Cardiac fibroblast (primary cell): ENCODE data around the gene RNF43.

Experiments
- DNase-seq, 2 donors: peaks; one replicate each; pipeline versions ENCODE4 v3.0.0 to v3.0.0-alpha.2; 2010; ENCODE audit warnings: low read depth in 2 of 2
- H3K4me3 ChIP-seq, 2 donors: replicated peaks in 1 of 2; 1 replicate in 1 of 2; 2 replicates in 1 of 2; pipeline ENCODE4 v1.5.1; 2011; ENCODE audit warnings: low read depth in 2 of 2, low read length in 2 of 2, mild to moderate bottlenecking in 2 of 2, moderate library complexity in 1 of 2
- CTCF ChIP-seq: IDR thresholded peaks from one replicate; pipeline ENCODE4 v1.5.1; 2011; ENCODE audit warnings: low read depth, mild to moderate bottlenecking, low read length, inconsistent platforms

RNF43 gene

GRCh38 chr17:58436245-58436644 is 18.9 kb upstream of the RNF43 start:
- H3K4me3 ChIP-seq, result no peak overlapping the region
- no peak for DNase-seq
- TF ChIP-seq CTCF, result no peak

- no peak for TF ChIP-seq CTCF
- no peak for DNase-seq
- H3K4me3 ChIP-seq, result no peak overlapping the region
Measured at GRCh38 chr17:58432806-58433573, 15.7 kb upstream of the RNF43 start.

GRCh38 chr17:58427807-58428206 is 10.5 kb upstream of the RNF43 start:
- H3K4me3 ChIP-seq, result no peak overlapping the region
- no peak for DNase-seq
- TF ChIP-seq CTCF, result no peak

DNA sequence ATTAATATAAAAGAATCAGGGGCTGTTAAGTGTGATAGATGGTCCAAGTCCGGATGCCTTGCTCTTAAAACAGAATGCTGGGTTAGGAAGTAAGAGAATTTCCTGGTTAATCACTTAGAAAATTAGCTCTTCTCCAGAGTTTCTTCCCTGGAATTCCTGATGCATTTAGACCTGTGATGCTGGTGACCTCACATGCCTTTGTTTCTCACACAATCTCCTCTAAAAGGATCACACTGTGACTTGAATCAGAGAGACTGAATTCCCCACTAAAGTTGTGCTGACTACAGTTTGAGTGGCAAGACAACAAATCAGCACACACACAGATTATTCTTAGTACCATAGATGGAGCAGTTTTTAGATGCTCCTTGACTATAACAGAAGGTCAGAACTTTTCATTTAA is 4.4 kb upstream of the RNF43 start:
- TF ChIP-seq CTCF, result no peak
- DNase-seq, result no peak
- no peak overlapping the region for H3K4me3 ChIP-seq

DNA sequence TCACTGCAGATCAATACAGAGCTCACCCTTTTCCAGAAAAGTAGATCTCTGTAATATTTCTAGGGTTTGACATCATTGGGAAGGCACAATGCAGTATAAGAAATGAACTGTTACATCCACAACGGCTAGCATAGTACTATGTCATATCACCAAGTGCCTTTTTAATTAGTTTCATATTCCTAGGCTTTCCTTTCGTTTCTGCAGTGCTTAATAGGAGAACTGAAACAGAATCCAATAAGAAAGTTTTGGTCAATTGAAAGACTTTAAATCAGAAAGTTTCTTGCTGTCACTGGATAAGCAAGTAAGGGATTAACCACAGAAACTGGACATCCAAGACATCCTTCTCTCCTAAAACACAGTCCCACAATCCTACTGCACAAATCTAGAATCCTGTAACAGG is 3.5 kb upstream of the RNF43 start:
- TF ChIP-seq CTCF, result no peak
- no peak for DNase-seq
- no peak overlapping the region for H3K4me3 ChIP-seq

GRCh38 chr17:58416937-58417299 is 416 bp downstream of the RNF43 start:
- no peak for DNase-seq
- no peak overlapping the region for H3K4me3 ChIP-seq
- no peak for TF ChIP-seq CTCF

DNA sequence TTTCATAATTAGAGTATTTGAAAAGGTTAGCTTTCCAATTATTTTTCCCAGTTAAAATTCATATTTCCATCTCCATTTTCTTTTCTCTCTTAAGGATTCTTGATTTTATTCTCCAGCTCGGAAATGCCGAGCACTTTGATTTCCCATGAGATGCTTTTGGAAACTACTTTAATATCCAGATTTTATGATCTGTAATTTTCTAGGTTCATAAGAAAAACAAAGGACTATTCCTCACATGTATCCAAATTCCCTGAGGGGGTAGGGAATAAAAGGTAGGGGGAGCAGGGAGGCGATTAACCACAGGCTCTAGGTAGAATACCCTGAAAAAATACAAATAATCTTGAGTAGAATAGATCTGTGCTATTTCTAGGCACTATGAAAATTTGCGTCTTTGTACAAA is 938 bp downstream of the RNF43 start:
- no peak for DNase-seq
- no peak overlapping the region for H3K4me3 ChIP-seq
- TF ChIP-seq CTCF, result no peak
